MM.1S (cell line): ENCODE data around the gene POLR3E.

Experiments
- CTCF ChIP-seq: fragments of 300-600 bp; sonication (generic); IDR thresholded peaks from 2 replicates; pipeline ENCODE4 v1.5.1; 2016; ENCODE audit warnings: antibody characterized with exemption, low read length, mixed read lengths
- EZH2 ChIP-seq: fragments of 300-600 bp; sonication (generic); optimal IDR thresholded peaks from 2 replicates; pipeline ENCODE3; 2017; ENCODE audit warnings: low read depth, mild to moderate bottlenecking, antibody characterized with exemption, low read length, mixed read lengths
- EZH2phosphoT487 ChIP-seq: fragments of 300-600 bp; sonication (generic); IDR thresholded peaks from 2 replicates; pipeline ENCODE4 v1.6.1; 2018; ENCODE audit warnings: antibody characterized with exemption, low read length

- no peak for TF ChIP-seq CTCF
- TF ChIP-seq EZH2, result no peak
- TF ChIP-seq EZH2phosphoT487, result no peak
These were observed 5.7 kb downstream of the POLR3E start for GRCh38 chr16:22302776-22303363.
